Measurements from ENCODE around the gene RAB27A. TPM values are rescaled to one million over a fixed set of nuclear protein-coding genes. Genes with fewer than 3 reads are reported as not detected.

The RAB27A gene
- total and polyA plus RNA-seq, 10 of the 15 experiments (the other 5 are each of a cell fraction or from before 2014, with no cell fraction given): 13.3 to 139 (median 35.2) TPM

GRCh38 chr15:55196458-55197361, 92.9 kb downstream of the RAB27A start, which contains the start of gene RSL24D1 (continued):
- TF ChIP-seq CEBPZ (IDR thresholded peaks at IDR 0.05; ENCODE audit: low read depth, low read length): no peak
- 0 out of 2 replicates have a peak, but pooled peaks have one; percentile 26 for TF ChIP-seq ZNF217 (IDR thresholded peaks at IDR 0.05)
- TF ChIP-seq SIN3A (IDR thresholded peaks at IDR 0.05; ENCODE audit: low read depth, low read length): peak; percentile 81; the same call in 1 of the 2 replicates
- TF ChIP-seq SUZ12 (IDR thresholded peaks at IDR 0.05; ENCODE audit: unreplicated experiment): no peak
- TF ChIP-seq TCF12 (IDR thresholded peaks at IDR 0.05; ENCODE audit: low read depth, low read length): no peak
- no peak for TF ChIP-seq RELA (IDR thresholded peaks at IDR 0.05; ENCODE audit: borderline replicate concordance, partially characterized antibody)
- TF ChIP-seq NRF1 (conservative IDR thresholded peaks at IDR 0.05; ENCODE audit: low read depth, low read length): peak; percentile 78
- peak; percentile 65 for TF ChIP-seq LARP7 (IDR thresholded peaks at IDR 0.05)
- TF ChIP-seq SMC3 (IDR thresholded peaks at IDR 0.05; ENCODE audit: borderline replicate concordance, low read length): peak; percentile 36
- TF ChIP-seq YY1 (IDR thresholded peaks at IDR 0.05; ENCODE audit: low read depth, low read length): no peak
- TF ChIP-seq ZNF687 (IDR thresholded peaks at IDR 0.05): peak; percentile 92
- TF ChIP-seq CBX3 (IDR thresholded peaks at IDR 0.05; ENCODE audit: borderline replicate concordance, low read depth): no peak
- peak; percentile 89 for TF ChIP-seq ATF7 (IDR thresholded peaks at IDR 0.05; ENCODE audit: low read depth)
- no peak for TF ChIP-seq REST (IDR thresholded peaks at IDR 0.05; ENCODE audit: low read depth, low read length)
- TF ChIP-seq KLF5 (IDR thresholded peaks at IDR 0.05; ENCODE audit: partially characterized antibody): peak; percentile 46
